Dermis microvascular lymphatic vessel endothelial cell (primary cell): ENCODE results near the gene SPEN. TPM values are rescaled to one million over a fixed set of nuclear protein-coding genes. Genes with fewer than 3 reads are reported as not detected.

Experiments used
- DNase-seq, 2 donors: peaks; one replicate each; pipeline versions ENCODE4 v3.0.0 to v3.0.0-alpha.2; 2010; ENCODE audit warnings: low read depth in 2 of 2
- total RNA-seq: library from RNA; depleted of rRNA; stranded (reverse); fragments of >200 nt; gene quantifications from 2 replicates; pipeline ENCODE4 v1.2.1, GENCODE V29; 2014

The SPEN gene
- total RNA-seq, 1 donor from 2014 or later, result 10.8 TPM

DNA sequence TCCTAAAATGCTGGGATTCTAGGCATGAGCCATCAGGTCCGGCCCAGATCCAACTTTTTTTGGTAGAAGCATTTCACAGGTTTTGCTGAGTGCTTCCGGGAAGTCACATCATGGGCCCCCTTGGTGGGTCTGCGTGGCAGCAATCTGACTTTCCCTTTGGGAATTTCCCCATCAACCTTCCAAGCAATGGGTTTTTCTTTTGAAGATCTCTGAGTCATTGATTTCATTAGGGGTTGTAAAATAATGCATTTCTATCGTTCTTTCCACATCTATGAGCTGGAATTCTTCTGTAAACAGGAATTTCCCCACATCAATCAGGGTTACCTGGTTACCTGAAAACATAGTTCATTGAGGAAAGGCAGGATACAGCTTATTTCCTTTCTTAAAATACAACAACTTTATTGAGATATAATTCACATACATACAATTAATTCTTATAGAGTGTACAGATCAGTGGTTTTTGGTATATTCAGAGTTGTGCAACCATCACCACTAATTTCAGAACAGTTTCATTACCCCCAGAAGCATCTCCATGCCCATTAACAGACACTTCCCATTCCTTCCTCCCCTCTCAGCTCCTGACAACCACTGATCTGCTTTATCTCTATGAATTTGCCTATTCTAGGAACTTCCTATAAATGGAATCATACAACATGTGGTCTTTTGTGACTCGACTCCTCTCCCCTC is 138.2 kb downstream of the SPEN start:
- peak; percentile 42 to 46 for DNase-seq

DNA sequence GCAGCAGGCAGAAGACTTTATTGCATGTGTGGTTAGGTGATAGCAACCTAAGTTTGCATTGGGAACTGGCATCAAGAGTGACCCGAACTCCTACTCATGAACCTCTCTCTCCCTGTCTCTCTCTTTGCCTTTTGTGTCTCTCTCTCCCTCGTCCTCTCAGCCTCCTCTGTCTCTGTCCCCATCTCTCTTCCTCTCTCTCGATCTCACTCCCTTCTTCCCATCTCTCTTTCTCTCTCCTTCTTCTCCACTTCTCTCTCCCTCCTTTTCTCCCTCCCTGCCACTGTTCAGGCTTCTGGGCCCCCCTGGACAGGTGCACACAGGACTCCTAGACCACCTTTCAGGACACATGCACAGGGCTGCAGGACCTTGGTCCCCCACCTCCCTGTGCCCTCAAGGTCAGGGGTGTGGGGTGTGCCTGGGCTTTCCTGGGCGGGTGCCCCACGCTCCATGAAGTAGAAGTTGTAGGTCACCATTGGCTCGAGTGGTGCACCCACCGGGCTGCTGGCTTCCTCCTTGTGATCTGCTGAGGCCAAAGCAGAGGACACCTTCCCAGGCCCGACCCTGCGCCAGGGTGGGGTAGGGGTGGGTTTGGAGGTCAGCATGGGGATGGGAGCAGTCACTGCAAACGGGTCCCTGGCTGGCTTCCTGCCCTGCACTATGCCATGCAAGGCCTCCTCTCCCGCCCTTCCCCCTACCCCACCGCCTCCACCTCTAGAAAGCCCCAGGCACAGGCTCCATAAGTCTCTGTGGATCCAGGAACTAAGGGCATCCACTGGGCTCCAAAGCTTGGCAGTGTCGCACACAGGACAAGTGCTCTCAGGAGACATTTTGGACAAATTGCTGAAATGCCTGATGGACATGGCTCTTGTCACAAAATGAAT is 141.6 kb downstream of the SPEN start:
- DNase-seq, result no peak

DNA sequence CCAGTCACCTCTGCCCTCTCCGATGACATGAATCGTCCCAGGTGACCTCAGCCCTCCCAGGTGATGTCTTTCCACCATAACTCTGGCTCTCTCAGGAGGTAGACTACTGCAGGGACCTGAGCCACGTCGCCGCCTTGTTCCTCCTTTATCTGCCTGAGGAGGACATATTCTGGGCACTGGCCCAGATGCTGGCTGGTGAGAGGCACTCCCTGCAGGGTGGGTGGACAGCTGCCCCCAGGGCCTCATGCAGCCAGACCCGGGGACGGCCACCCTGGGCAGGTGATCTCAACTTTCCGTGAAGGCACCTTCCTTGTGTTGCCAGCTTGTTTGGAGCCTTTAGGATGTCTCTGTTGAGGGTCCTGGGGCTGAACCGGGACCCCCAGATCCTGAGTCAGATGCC is 142.3 kb downstream of the SPEN start:
- DNase-seq, result no peak

Other genes with a start within 250 kb of the SPEN start
- gene DDI2, start 230.2 kb upstream of the SPEN start, total RNA-seq, result 13.0 and 20.1 TPM in 2 replicates
- 40.1 and 60.6 TPM in 2 replicates for gene PLEKHM2, start 163.4 kb upstream of the SPEN start, total RNA-seq
- 0.13 and 0.26 TPM in 2 replicates for gene SLC25A34, start 111.4 kb upstream of the SPEN start, total RNA-seq
- gene TMEM82, start 105.2 kb upstream of the SPEN start, total RNA-seq, result 0.13 TPM in 1 of 2 replicates, not detected in the other
- 136 and 174 TPM in 2 replicates for gene FBLIM1, start 88.9 kb upstream of the SPEN start, total RNA-seq
- gene UQCRHL, start 40.1 kb upstream of the SPEN start, total RNA-seq, result 0.76 and 4.0 TPM in 2 replicates
- gene ZBTB17, start 128.4 kb downstream of the SPEN start, total RNA-seq, result 33.5 and 38.4 TPM in 2 replicates
- 0.51 TPM in 2 replicates for gene SRARP, start 156.5 kb downstream of the SPEN start, total RNA-seq
- not detected in 2 replicates for gene HSPB7, start 170.3 kb downstream of the SPEN start, total RNA-seq
- gene CLCNKA, start 174.3 kb downstream of the SPEN start, total RNA-seq, result not detected in 2 replicates
- gene CLCNKB, start 196.1 kb downstream of the SPEN start, total RNA-seq, result under 0.01 TPM in 1 of 2 replicates, not detected in the other
- 0.13 TPM in 1 of 2 replicates, not detected in the other for gene FAM131C, start 225.9 kb downstream of the SPEN start, total RNA-seq